Activated CD8-positive, alpha-beta memory T cell treated with anti-CD3 and anti-CD28 coated beads, Interleukin-2, amount 50 U/mL, for 1 hour (primary cell): Measurements from ENCODE around the gene PTPRR.

ENCODE experiments used
- DNase-seq: peaks from one replicate; pipeline ENCODE4 v3.0.0-alpha.2; 2020; ENCODE audit errors: extremely low read depth

The PTPRR gene

DNA sequence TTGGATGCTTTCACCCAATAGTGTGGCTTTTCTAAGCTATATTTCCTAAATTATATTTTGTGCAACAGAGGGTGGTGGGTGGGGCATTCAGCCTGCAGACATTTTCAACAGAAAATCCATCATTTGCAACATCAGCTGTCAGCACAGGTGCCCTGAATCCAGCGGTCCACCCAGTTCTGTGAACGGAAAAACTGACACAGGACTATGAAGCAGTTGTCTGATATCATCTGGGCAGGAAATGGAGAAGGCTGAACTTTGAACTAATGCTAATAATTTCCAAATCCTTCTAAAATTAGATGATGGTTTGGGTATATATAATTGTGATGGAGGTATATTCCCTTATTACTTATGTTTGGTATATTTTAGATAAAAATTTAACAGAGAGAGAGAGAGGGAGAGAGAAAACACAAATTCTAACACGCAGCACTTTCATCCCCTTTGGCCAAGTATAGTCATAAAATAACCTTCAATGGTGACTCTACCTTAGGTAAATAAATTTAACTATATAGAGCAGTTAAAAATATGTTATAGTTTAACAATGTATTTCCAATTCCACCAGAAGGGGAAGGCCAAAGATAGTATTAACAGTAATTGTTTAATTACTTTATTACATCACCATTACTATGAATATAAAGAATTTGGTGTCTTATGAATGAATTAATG lies 225.0 kb downstream of the PTPRR start:
- no peak for DNase-seq

DNA sequence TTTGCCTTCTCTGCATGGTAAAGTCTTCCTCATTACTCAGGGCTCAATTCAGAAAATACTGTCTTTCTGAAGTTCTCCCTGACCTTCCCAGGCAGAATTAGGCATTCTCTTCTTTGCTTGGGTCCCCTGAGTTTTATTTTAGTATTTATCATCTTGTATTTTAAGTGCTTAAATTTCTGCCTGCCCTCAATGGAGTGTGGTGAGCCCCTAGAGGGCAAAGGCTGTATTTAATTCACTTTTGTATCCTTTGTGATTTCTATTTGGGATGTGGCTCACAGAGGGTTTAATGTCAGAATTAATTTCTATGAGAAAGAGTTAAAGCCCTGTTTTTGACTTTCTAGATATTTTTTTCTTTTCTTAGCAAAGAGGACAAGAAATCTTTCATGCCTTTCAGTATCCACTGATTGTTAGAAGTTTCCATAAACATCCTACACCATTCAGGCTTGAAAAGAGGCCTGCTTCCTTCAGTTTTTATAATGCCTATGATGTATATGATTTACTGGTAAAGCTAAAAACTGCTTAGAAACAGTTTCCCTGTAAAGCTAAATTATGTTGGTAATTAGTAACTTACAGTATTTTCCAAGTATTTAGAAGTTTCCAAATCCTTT lies 227.8 kb downstream of the PTPRR start:
- no peak for DNase-seq

DNA sequence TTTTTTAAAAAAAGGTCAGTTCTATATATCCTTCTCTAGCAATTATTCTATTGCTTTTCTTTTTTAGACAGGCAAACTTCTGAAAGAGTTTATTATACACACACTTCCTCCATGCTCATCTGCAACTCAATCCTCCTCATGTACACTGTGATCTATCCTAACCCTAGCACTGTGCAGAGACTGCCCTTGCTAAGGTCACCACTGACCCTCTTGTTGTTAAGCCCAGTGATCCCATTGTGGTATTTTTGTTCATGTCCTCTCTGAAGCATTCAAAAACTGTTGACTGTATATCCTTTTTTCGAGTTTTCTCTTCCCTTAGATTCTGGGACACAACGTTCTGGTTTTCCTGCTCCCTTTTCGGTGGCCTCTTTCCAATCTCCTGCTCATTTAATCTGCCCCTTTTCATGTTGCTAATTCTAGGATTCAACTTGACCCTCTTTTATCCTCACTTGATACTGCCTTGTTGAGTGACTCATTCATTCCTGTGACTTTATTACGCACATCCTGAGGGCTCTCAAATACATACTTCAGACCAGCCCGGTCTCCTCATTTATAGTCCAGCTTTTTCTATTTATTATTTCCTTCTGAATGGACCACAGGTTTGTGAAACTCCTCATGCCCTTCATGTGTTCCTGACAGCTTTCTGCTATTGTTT lies 229.4 kb downstream of the PTPRR start:
- DNase-seq = no peak

DNA sequence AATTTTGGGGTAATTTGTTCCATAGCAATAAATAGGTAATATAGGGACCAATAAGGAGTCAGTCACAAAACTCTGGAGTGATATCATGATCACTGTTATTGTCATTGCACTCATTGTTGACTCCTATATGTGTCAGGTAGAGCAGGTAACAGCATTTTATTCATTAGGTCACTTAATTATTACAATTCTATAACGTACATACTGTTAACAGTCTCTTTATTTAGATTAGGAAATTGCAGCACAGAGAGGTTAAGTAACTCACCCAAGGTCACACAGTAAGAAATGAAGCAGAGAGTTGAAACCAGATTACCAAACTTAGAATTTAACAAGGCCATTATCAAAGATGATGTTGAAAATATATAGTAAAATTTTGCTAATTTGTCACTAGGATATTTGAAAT lies 233.6 kb downstream of the PTPRR start:
- no peak for DNase-seq

DNA sequence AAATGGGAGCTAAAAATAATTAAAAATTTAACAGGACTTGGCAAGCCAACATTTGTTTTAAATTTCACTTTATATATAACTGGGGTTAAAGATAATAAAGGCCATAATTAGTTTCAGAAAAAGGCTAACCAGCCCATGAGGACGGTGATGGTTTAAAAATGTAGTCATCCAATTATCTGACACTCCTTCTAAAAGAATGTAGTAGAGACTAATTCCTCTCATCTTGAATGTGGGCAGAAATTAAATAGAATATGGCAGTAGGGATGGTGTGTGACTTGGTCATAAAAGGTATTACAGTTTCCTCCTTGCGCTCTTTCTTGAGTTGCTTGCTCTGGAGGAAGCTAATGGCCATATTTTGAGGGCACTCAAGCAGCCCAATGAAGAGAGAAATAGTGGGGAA lies 234.2 kb downstream of the PTPRR start:
- no peak for DNase-seq

DNA sequence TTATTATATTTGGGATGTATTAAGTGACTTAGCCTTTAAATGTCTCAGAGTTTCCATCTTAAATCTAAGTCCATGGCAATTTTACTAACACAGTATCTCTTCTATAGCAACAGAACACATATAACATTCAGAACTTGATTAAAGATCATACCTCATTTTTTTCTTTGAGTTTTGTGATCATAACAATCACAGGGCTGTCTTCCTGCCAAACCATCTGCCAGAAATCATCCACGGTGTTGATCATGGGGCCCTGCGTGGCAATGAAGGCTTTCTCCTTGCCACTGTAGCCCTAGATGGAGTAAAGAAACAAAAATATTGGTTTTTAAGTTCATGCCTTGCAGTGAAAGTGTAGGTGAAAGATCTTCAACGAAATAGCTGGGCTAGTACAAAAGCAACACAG lies 236.6 kb downstream of the PTPRR start:
- no peak for DNase-seq

DNA sequence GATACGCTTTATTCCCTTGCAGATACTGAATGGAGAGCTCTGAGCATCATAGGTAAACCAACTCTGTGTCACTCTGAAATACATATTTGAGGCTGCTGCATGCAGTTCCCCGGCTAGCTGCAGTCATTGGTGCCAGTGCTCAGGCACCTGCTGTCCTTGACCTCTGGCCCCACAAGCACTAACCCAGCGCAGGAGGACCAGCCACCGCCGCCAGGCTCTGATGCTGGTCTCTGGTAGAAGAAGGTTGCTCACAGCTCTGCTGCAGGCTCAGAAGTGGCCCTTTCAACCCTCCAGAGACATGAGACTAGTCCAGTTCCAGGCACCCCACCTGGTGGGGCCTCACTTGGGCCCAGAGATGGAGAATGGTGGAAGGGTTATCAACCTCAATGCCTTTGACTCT lies 248.8 kb downstream of the PTPRR start:
- no peak for DNase-seq

DNA sequence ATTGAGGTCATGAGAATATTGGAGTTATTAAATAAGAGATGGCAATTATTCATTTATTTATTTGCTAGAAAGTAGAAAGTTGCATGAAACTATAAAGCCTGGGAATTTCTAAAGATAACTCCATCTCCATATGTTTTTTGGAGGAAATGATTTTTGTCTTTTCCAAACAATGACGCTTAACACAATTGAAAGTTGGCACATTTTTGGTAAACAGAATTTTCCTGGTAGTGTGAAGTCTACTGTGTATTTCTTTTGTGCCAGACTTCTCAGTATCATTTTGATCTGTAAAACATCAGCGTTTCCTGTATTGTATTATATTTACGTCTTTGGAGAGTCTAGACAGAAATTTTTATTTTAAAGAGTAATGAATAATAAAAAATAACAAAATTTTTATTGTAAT lies 249.6 kb downstream of the PTPRR start:
- DNase-seq = no peak

DNA sequence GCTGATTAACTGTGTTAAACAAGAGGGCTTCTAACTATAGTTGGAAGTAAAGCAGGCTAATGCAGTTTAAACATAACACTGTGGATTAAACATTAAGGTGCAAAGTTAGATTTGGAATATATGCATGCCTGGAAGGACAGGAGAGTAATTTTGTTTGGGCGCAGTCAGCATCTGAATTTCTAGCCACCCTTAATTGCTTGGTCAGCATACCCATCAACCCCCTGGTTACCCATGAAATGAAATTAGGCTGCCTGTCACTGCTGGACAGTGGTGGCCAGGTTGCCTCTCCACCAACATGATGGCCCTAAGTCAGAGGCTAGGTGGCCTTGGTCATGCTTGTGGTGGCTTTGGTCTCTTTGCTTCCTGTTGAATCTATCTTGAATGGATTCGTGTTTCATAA lies 253.3 kb downstream of the PTPRR start:
- DNase-seq = no peak

DNA sequence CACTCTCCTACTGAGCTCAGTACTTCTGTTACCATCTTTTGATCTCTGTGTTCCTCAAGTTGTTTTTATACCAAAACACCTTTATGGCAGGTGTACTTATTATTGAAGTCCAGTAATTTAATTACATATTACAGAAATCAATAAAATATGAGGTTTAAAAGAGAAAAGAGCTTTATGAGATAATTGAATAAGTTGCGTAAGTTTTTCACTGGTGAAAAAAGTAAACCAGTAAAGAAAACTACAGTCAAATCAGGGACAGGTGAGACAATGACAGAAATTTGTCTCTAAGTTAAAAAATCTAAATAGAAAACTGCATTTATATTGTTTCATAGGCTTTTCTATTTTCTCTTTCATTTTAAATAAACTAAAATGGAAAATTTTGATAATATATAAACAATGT lies 254.2 kb downstream of the PTPRR start:
- DNase-seq = no peak

DNA sequence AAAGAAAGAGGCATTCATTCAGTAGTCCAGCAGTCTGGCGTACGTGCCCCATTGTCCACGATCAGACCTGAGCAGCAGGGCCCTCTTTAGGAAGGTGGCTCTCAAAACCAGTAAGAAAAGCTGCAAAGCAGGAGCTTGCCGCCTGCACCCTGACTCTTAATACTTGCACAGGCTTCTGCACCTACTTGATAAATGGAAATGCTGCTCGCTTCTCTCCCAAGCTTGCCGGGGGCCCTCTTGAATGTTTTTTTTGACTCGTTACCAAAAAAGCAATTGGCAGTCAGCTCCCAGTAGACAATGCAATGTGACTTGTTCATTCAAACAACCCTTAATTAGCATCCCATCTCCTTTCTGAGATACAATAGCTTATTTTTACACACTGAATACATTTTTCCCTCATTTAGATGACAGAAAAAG lies 256.1 kb downstream of the PTPRR start:
- DNase-seq = no peak

DNA sequence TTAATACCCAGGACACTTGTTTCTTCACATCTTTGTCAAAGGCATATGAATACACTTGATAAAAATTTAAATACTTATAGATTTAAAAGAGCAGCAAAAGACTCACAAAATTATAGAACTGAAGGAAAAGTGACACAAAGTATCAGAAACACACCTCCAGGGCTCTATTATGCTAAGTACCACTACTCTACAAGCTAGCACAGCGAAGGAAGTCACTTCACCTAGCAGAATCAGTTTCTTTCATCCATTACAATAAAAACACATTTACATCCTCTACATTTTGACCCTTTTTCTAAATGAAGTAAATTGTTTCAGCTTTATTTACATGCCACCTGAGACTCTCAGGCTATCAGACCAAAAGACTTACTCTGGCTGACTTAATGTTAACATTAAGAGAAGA lies 256.7 kb downstream of the PTPRR start:
- DNase-seq = no peak

DNA sequence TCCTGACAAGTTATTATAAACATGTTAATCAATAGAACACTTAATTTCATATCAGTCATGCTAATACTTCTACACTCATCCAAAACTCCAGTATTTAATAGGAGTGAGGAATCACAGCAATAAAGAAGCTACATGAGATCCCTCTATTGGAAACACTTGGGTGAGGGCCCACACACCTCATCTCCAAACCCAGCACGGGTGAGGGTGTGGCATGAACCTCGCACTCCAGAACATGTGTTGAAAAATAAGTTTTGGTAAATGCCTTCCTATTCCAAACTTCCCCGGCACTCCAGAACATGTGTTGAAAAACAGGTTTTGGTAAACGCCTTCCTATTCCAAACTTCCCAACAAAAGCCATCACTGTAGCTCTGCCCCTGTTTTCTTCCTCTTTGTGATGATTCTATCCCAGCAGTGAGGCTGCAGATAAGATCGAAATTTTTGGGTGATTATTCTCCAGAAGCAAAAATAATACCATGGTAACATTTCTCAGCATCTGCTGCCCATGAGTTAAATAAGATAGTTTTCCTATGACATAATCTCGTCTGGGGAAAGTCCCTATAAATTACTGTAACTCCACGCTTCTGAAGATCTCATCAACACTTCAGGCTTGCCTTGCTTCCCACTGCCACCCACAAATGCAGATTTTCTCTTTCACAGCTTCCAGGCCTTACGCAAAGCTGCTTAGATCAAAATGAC lies 258.9 kb downstream of the PTPRR start:
- DNase-seq = no peak

DNA sequence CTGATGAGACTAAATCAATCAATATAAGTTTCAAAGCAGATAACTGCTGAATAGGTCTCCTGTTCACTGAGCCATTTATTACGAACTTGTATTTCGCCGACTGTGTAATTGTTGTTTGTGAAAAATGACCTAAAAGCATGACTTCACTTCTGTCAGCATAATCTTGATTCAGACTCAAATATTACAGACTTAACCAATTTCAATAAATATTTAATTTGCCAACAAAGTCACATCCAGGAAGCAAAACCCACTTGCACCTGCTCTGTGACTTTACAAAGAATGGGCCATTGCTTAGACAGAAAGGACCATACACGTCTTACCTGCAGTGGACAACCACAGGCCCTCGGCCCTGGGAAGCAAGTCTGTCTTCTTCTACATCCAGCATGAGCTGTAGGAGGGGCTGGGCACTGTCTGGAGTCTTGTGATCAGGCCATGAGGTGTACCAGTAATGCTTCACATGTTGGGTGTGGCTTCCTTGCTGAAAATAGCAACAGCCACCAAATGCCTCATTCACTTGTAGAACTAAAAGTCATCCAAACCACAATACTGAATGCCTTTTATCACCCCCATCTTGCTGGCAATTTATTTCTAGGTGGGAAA lies 259.8 kb downstream of the PTPRR start:
- DNase-seq = no peak

DNA sequence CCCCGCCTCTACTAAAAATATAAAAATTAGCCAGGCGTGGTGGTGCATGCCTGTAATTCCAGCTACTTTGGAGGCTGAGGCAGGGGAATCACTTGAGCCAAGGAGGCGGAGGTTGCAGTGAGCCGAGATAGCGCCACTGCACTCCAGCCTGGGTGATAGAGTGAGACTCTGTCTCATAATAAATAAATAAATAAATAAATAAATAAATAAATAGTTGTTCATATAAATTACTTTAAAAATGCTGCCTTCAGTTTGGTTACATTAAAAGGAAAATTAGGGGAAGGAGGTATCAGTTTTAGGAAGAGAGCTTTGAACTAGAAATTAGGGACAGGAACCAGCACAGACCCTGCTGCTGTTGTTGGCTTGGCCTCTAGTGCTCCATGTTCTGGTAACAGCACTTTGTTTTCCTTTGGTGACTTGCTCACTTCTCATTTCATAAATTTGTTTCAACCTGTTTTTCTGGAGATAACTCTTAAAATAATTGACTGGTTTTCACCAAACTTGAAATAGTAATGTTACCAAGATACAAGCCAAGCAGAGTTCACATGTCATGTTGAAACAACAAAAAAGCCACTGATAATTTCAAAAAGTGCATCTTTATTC lies 260.4 kb downstream of the PTPRR start:
- DNase-seq = no peak

DNA sequence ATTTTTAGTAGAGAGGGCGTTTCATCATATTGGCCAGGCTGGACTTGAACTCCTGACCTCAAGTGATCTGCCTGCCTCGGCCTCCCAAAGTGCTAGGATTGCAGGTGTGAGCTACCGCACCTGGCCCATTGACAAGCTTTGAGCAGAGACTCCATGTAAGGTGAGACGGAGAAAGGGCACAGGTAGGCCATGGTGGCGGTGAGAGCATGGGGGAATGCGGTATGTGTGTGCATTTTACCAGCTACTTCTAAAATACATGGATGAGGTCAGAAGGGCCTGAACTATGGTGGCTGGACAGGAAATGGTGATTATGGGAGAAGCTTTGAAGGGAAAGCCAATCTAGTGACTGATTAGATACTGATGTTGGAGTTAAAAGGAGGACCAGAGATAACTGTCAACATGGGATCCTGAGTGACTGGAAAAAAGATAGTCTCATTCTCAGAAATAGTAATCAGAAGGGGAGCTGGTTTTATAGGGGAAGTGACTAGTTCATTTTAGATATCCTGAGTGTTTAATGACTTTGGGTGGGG lies 261.4 kb downstream of the PTPRR start:
- no peak for DNase-seq

DNA sequence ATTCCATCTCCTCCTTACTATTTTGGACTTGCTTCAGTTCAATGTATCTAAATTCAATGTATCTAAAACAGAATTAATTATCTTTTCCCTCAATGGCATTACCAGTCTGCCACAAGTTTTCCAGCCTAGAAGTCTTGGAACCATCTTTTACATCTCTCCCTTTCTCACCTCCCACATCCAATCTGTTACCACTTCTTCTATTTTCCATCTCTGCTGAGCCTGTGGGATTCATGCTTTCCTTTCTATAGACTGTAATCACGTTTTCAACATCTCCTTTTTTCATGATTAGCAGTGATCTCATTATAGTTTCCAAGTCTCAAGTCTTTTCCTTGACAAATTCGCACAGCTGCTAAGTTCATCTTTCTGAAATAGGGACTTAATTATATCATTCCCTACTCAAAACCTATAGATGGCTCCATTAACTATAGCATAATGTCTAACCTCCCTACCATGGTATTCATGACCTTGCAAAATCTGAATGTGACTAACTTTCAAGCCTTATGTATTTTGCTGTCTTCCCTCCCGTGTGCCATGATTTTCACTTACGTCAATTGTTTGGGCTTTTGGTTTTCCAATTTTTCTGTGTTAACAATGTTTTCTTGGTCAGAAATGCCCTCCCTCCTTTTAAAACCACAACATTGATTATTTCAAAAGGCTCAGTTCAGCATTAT lies 262.8 kb downstream of the PTPRR start:
- DNase-seq = no peak

DNA sequence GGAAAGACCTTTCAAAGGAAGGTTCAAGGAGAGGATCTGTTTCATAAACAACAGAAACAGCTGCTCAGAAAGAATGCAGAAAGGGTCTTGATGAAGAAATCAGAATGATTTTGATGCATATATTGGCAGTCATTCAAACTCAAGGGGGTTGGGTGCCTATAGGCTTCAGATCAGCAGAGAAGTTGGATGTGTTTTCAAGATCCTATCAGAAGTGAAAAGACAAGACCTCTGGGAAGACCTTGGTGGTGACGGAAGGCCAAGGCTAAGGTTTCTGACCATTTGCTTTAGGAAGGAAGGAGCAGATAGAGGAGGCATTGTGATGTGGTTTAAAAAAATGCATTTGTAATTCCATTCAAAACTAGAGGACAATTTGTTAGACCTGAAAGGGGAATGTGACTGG lies 268.1 kb downstream of the PTPRR start:
- DNase-seq = no peak

DNA sequence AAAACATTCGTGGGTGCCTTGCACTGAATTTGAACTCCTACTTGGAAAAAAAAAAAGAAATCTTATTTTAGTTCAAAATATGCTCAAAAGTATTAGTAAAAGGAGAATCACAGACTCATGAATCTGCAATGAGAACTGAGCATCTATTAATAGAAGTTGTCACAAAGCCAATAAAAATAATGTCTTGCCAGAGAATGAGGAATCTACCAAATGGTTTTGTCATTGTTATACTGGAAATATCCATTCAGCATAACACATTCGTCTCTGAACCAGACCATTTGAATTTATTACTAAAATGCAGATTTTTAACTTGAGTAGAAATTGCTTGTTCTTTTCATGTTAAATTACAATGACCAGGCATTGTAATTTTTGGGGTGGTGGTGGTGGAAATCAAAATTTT lies 271.7 kb downstream of the PTPRR start:
- no peak for DNase-seq

DNA sequence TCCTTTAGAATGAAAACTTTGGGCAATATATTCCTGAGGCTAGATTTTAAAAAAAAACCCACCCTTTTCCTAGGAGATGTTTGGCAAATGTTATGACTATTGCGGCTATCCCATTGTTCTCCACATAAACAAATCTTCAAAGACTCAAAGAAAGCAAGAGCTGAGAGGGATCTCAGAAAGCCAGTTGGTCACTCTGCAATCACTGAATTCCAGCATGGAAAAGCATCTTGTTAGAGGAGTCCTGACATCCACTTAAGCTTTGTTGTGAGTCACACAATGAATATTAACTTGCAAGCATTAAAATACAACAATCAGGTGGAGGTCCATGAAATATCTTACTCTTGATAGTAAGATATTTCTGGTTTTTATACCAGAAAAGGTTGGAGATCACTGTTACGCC lies 272.3 kb downstream of the PTPRR start:
- no peak for DNase-seq

DNA sequence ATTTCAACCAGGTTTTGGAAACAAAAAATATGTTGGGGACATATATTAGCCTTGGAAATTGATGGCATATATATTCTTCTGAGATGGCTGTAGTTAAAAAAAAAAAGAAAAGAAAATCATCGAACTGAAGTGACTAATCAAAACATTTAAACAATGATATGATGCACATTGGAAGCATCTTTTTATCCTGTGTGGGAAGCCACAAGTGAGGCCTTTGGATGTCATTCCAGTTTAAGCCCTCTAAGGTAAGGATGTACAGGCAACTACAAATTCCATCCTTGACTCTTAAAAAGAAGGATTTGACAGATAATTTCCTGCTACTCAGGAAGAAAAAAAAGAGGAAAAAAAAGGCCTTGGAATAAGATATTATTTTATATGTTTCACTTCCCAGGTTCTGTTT lies 273.7 kb downstream of the PTPRR start:
- DNase-seq = no peak
